Neural progenitor cell (in vitro differentiated cells): ENCODE results near the gene MATR3. TPM values are rescaled to one million over a fixed set of nuclear protein-coding genes. Genes with fewer than 3 reads are reported as not detected.

Source experiments
- DNase-seq: peaks from one replicate; pipeline ENCODE4 v3.0.0-alpha.2; 2016; ENCODE audit warnings: low spot score
- H2AFZ ChIP-seq: fragments of 200-600 bp; sonication (generic); replicated peaks from 2 replicates; pipeline ENCODE4 v1.6.1; 2016; ENCODE audit warnings: antibody characterized with exemption
- H3F3A ChIP-seq: fragments of 200-600 bp; sonication (generic); 2 replicates; pipeline ENCODE4 v1.6.1; 2016; ENCODE audit warnings: antibody characterized with exemption, low read depth
- H3K27ac ChIP-seq: fragments of 200-600 bp; sonication (generic); 2 replicates; pipeline ENCODE4 v1.5.1; 2016; ENCODE audit warnings: mild to moderate bottlenecking
- H3K27me3 ChIP-seq: fragments of 200-600 bp; sonication (generic); 2 replicates; pipeline ENCODE4 v1.6.1; 2016; ENCODE audit warnings: mild to moderate bottlenecking, moderate library complexity
- H3K36me3 ChIP-seq: fragments of 200-600 bp; sonication (generic); 2 replicates; pipeline ENCODE4 v1.5.1; 2016
- H3K4me1 ChIP-seq: fragments of 200-600 bp; sonication (generic); 2 replicates; pipeline ENCODE4 v1.6.1; 2016; ENCODE audit warnings: mixed run types
- H3K4me2 ChIP-seq: fragments of 200-600 bp; sonication (generic); 2 replicates; pipeline ENCODE4 v1.6.1; 2016
- H3K4me3 ChIP-seq: fragments of 200-600 bp; sonication (generic); 2 replicates; pipeline ENCODE4 v1.5.1; 2016
- H3K79me2 ChIP-seq: fragments of 200-600 bp; sonication (generic); 2 replicates; pipeline ENCODE4 v1.6.1; 2016; ENCODE audit warnings: low read depth
- H3K9ac ChIP-seq: fragments of 200-600 bp; sonication (generic); 2 replicates; pipeline ENCODE4 v1.6.1; 2016
- H3K9me3 ChIP-seq: fragments of 200-600 bp; sonication (generic); 2 replicates; pipeline ENCODE4 v1.5.1; 2016; ENCODE audit warnings: low read depth
- H4K20me1 ChIP-seq: fragments of 200-600 bp; sonication (generic); 2 replicates; pipeline ENCODE4 v1.6.1; 2016; ENCODE audit warnings: low read depth
- H3K27ac Mint-ChIP-seq: 3 replicates; pipeline ENCODE4 v1.8.0; 2021; ENCODE audit warnings: mixed read lengths
- H3K27me3 Mint-ChIP-seq: 2 replicates; pipeline ENCODE4 v1.8.0; 2022; ENCODE audit warnings: low read depth, mild to moderate bottlenecking, inconsistent platforms, moderate library complexity, mixed read lengths; ENCODE audit not compliant: insufficient read depth
- H3K36me3 Mint-ChIP-seq: 3 replicates; pipeline ENCODE4 v1.8.0; 2021; ENCODE audit warnings: mixed read lengths
- H3K4me1 Mint-ChIP-seq: 3 replicates; pipeline ENCODE4 v1.8.0; 2021; ENCODE audit warnings: mixed read lengths
- H3K4me3 Mint-ChIP-seq: 3 replicates; pipeline ENCODE4 v1.8.0; 2021; ENCODE audit warnings: mild to moderate bottlenecking, moderate library complexity, mixed read lengths
- H3K9me3 Mint-ChIP-seq: 3 replicates; pipeline ENCODE4 v1.8.0; 2020; ENCODE audit warnings: mixed read lengths
- EZH2 ChIP-seq: fragments of 200-600 bp; sonication (generic); IDR thresholded peaks from 2 replicates; pipeline ENCODE4 v1.6.1; 2017; ENCODE audit warnings: antibody characterized with exemption, mild to moderate bottlenecking, moderate library complexity
- EZH2phosphoT487 ChIP-seq: fragments of 200-600 bp; sonication (generic); IDR thresholded peaks from 2 replicates; pipeline ENCODE4 v1.6.1; 2017; ENCODE audit warnings: antibody characterized with exemption
- total RNA-seq: library from RNA; depleted of rRNA; stranded (reverse); fragments of >200 nt; gene quantifications from 2 replicates; pipeline ENCODE4 v1.2.3, GENCODE V29; 2015; ENCODE audit warnings: low replicate concordance
- TF ChIP-seq, protein P1 (sequence below): fragments of 200-600 bp; sonication (generic); IDR thresholded peaks from 2 replicates; pipeline ENCODE4 v1.5.1; 2017; ENCODE audit warnings: antibody characterized with exemption, mild to moderate bottlenecking

MATR3 gene
- total RNA-seq, 1 donor from 2014 or later = 1,185 TPM

DNA sequence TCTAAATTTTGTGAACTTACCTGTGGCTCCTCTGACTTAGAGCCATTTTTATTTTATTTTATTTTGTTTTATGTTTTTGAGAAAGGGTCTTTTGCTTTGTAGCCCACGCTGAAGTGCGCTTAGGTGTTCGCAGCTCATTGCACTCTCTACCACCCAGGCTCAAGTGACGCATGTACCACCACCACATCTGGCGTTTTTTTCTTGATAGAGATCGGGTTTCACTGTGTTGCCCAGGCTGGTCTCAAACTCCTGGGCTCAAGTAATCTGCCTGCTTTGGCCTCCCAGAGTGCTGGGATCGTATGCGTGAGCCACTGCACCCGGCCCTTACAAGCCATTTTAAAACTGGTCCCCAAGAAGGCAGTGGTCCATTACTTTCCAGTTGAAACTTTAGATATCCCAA is 18.5 kb downstream of the MATR3 start:
- peaks cover 34% of the 10 kb centered on the region for H3K4me1 Mint-ChIP-seq
- Histone ChIP-seq H3K9ac (no peak overlapping the region), H3K4me2 (peak overlapping the region; percentile 36), H4K20me1 (peaks cover 100% of the 10 kb centered on the region), H3K79me2 (peaks cover 100% of the 10 kb centered on the region), H3K27me3 (no peaks in the 10 kb centered on the region), H3F3A (peaks cover 80% of the 10 kb centered on the region), H3K36me3 (peaks cover 21% of the 10 kb centered on the region), H3K27ac (peak overlapping the region; percentile 19), H2AFZ (no peak overlapping the region), H3K4me1 (peaks cover 64% of the 10 kb centered on the region), H3K4me3 (no peak overlapping the region), H3K9me3 (no peaks in the 10 kb centered on the region)
- peaks cover 5% of the 10 kb centered on the region for H3K27me3 Mint-ChIP-seq
- TF ChIP-seq EZH2phosphoT487 (no peak), EZH2 (no peak)
- TF ChIP-seq, protein P1, sequence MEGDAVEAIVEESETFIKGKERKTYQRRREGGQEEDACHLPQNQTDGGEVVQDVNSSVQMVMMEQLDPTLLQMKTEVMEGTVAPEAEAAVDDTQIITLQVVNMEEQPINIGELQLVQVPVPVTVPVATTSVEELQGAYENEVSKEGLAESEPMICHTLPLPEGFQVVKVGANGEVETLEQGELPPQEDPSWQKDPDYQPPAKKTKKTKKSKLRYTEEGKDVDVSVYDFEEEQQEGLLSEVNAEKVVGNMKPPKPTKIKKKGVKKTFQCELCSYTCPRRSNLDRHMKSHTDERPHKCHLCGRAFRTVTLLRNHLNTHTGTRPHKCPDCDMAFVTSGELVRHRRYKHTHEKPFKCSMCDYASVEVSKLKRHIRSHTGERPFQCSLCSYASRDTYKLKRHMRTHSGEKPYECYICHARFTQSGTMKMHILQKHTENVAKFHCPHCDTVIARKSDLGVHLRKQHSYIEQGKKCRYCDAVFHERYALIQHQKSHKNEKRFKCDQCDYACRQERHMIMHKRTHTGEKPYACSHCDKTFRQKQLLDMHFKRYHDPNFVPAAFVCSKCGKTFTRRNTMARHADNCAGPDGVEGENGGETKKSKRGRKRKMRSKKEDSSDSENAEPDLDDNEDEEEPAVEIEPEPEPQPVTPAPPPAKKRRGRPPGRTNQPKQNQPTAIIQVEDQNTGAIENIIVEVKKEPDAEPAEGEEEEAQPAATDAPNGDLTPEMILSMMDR = no peak
- no peak overlapping the region for H3K4me3 Mint-ChIP-seq
- no peaks in the 10 kb centered on the region for H3K9me3 Mint-ChIP-seq
- no peak overlapping the region for H3K27ac Mint-ChIP-seq
- peaks cover 19% of the 10 kb centered on the region for H3K36me3 Mint-ChIP-seq
- peak; percentile 75 for DNase-seq

DNA sequence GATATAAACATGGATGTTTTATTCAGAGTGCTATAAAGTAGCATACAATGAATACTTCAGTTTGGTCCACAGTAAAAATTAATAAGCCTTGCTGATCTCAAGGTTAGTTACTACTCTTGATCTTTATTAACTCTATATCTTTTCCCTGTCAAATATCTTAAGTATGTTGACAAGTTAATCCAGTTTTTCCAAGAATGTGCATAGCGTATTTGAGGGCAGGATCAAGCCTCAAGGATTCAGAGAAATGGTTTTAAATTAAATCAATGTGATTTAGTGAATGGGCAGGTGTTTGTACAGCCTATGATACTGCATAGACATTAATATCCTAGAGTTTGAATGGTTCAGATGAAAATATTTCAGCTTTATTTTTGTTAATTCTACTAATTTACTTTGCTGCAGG is 20.7 kb downstream of the MATR3 start:
- peak overlapping the region; percentile 16 for H3K4me2 ChIP-seq
- peaks cover 98% of the 10 kb centered on the region for H4K20me1 ChIP-seq
- TF ChIP-seq, protein P1 = no peak
- no peak for TF ChIP-seq EZH2phosphoT487
- no peak for TF ChIP-seq EZH2
- H3K27me3 Mint-ChIP-seq = peaks cover 3% of the 10 kb centered on the region
- peaks cover 18% of the 10 kb centered on the region for H3K36me3 Mint-ChIP-seq
- no peak overlapping the region for H2AFZ ChIP-seq
- peaks cover 22% of the 10 kb centered on the region for H3K4me1 Mint-ChIP-seq
- peaks cover 87% of the 10 kb centered on the region for H3F3A ChIP-seq
- no peaks in the 10 kb centered on the region for H3K27me3 ChIP-seq
- no peak overlapping the region for H3K27ac Mint-ChIP-seq
- H3K36me3 ChIP-seq = peaks cover 40% of the 10 kb centered on the region
- H3K9me3 Mint-ChIP-seq = no peaks in the 10 kb centered on the region
- no peak overlapping the region for H3K27ac ChIP-seq
- no peak for DNase-seq
- no peak overlapping the region for H3K9ac ChIP-seq
- H3K4me3 Mint-ChIP-seq = no peak overlapping the region
- no peaks in the 10 kb centered on the region for H3K9me3 ChIP-seq
- peaks cover 58% of the 10 kb centered on the region for H3K4me1 ChIP-seq
- H3K79me2 ChIP-seq = peaks cover 100% of the 10 kb centered on the region
- H3K4me3 ChIP-seq = no peak overlapping the region

DNA sequence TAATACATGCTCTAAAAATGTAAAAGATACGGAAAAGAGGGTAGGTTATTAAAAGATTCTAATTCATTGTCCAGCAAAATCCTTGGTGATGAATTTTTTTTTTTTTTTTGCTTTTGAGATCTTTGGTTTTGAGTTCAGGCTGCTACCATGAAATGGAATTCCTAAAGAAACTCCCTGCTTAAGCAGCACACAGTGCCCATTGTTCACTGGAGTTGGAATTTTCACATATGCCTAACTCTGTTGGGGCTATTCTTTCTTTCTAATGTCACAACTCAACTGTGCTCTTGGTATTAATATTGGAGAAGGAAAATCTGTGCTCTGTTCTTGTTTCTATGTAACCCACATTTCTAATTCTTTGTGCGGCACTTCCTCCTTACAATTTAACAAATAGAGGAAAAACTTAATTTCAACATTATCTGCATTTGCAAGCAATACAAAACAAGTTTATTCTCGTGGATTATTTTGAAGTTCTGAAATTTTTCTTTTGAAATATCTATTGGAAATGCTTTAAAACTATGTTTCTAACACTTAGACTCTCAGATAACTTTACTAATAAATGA is 21.6 kb downstream of the MATR3 start:
- Mint-ChIP-seq H3K36me3 (peaks cover 15% of the 10 kb centered on the region), H3K4me3 (no peak overlapping the region), H3K27ac (no peak overlapping the region), H3K27me3 (peaks cover 5% of the 10 kb centered on the region), H3K4me1 (peaks cover 22% of the 10 kb centered on the region), H3K9me3 (no peaks in the 10 kb centered on the region)
- H3F3A ChIP-seq = peaks cover 85% of the 10 kb centered on the region
- H3K79me2 ChIP-seq = peaks cover 100% of the 10 kb centered on the region
- peak; percentile 26 for DNase-seq
- H3K4me2 ChIP-seq = peak overlapping the region; percentile 16
- H3K4me3 ChIP-seq = no peak overlapping the region
- H3K9ac ChIP-seq = peak overlapping the region; percentile 2
- H4K20me1 ChIP-seq = peaks cover 93% of the 10 kb centered on the region
- no peak overlapping the region for H2AFZ ChIP-seq
- no peaks in the 10 kb centered on the region for H3K27me3 ChIP-seq
- TF ChIP-seq EZH2 (no peak), EZH2phosphoT487 (no peak)
- TF ChIP-seq, protein P1 = no peak
- no peaks in the 10 kb centered on the region for H3K9me3 ChIP-seq
- peaks cover 44% of the 10 kb centered on the region for H3K36me3 ChIP-seq
- peak overlapping the region; percentile 34 for H3K27ac ChIP-seq
- peaks cover 50% of the 10 kb centered on the region for H3K4me1 ChIP-seq
